Gastrocnemius medialis (tissue), 4 donors: ENCODE measurements around the gene CHL1.

ENCODE experiments used
- POLR2A ChIP-seq, 2 donors: fragments of 450-650 bp; IDR thresholded peaks; one replicate each; pipeline ENCODE4 v1.6.1; 2017; ENCODE audit warnings: antibody characterized with exemption in 2 of 2, mild to moderate bottlenecking in 2 of 2, moderate library complexity in 2 of 2
- TF ChIP-seq, protein P1 (sequence below), 5 experiments: fragments of 450-650 bp in 3 of 5; fragments of 200-600 bp in 2 of 5; sonication (generic) in 2 of 5; IDR thresholded peaks in 4 of 5; conservative IDR thresholded peaks in 1 of 5; 1 replicate in 4 of 5; 2 replicates in 1 of 5; pipeline ENCODE4 v1.5.1; 2016 to 2019; ENCODE audit warnings: antibody characterized with exemption in 5 of 5, mild to moderate bottlenecking in 3 of 5, moderate library complexity in 3 of 5

DNA sequence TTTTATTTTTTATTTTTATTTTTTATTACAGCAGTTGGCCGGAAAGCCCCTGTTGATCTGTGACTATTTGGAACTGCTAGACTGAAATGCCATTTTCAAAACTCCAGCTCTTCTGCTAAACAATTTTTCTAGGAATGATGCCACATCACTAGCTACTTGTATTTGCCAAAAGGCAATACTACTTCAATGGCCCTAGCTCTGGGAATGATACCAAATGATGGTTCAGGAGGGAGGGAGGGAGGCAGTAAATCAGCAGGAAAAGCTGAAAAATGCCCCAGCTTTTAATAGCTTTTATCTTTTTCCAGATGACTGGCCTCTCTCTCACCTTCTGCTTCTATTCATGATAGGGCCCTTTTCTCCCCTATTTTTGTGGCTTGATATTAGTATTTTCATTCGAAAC is 2.6 kb upstream of the CHL1 start:
- TF ChIP-seq POLR2A (IDR thresholded peaks at IDR 0.05) = no peak
- TF ChIP-seq, protein P1, sequence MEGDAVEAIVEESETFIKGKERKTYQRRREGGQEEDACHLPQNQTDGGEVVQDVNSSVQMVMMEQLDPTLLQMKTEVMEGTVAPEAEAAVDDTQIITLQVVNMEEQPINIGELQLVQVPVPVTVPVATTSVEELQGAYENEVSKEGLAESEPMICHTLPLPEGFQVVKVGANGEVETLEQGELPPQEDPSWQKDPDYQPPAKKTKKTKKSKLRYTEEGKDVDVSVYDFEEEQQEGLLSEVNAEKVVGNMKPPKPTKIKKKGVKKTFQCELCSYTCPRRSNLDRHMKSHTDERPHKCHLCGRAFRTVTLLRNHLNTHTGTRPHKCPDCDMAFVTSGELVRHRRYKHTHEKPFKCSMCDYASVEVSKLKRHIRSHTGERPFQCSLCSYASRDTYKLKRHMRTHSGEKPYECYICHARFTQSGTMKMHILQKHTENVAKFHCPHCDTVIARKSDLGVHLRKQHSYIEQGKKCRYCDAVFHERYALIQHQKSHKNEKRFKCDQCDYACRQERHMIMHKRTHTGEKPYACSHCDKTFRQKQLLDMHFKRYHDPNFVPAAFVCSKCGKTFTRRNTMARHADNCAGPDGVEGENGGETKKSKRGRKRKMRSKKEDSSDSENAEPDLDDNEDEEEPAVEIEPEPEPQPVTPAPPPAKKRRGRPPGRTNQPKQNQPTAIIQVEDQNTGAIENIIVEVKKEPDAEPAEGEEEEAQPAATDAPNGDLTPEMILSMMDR (IDR thresholded peaks at IDR 0.05 in 4 of 5, conservative IDR thresholded peaks at IDR 0.05 in 1 of 5) = no peak
